Stimulated activated CD4-positive, alpha-beta T cell treated with anti-CD3 and anti-CD28 coated beads, Interleukin-1b, Interleukin-23, amount 100 ng/mL, for 24 hours (primary cell): Measurements from ENCODE around the gene ABCG4.
A peak's percentile ranks its signal among the peaks of the same experiment; 100 is the strongest.
"Not testable (repeated sequence)": the region's sequence is repeated elsewhere in the genome, so short reads cannot be mapped to it uniquely, and the experiment has no call there.

ENCODE experiments used
- DNase-seq, 4 experiments: peaks; one replicate each; pipeline ENCODE4 v3.0.0-alpha.2; 2020; ENCODE audit warnings: low read depth in 4 of 4, low spot score in 1 of 4

The ABCG4 gene

GRCh38 chr11:119149018-119149785 lies at the start of gene ABCG4:
Gene ABCG4 (plus strand): TSS chr11:119149052. CDS start chr11:119149966, 914 bp downstream.
- no peak for DNase-seq

- DNase-seq: no peak
Measured at GRCh38 chr11:119099711-119100110, 49.1 kb upstream of the ABCG4 start.

DNA sequence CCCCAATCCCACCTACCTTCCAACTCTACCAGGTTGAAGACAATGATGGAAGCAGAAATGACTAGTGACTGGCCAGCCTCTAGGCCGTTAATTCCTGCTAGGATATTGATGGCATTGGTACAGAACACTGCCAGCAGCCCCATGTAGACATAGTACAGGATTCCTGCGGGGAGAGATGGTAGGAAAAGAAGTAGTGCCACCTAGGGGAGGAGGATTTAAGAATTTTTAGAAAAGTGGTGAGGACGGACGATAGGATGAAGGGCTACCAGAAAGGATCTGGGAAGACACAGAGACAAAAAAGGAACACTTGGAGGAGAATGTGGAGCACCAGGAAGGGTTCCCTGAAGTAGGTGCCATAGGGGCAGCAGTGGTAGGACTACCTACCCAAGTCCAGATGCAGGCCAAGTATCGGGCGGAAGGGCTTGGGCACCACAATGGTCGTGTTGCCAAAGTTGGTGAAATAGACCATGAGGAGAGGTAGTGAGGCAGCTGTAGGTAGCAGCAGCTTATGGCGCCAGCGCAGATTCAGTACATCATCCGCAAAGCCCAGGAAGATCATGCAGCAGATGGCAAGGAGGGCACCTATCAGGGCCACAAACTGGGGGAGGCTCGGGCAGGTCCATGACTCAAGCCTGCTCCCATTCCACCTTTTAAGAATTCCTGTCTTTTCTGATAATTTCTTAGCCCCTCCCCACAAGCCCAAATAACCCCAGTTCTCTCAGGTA lies 48.4 kb upstream of the ABCG4 start:
- DNase-seq: no peak

- DNase-seq: no peak
Measured at GRCh38 chr11:119100994-119101758, 47.7 kb upstream of the ABCG4 start.

DNA sequence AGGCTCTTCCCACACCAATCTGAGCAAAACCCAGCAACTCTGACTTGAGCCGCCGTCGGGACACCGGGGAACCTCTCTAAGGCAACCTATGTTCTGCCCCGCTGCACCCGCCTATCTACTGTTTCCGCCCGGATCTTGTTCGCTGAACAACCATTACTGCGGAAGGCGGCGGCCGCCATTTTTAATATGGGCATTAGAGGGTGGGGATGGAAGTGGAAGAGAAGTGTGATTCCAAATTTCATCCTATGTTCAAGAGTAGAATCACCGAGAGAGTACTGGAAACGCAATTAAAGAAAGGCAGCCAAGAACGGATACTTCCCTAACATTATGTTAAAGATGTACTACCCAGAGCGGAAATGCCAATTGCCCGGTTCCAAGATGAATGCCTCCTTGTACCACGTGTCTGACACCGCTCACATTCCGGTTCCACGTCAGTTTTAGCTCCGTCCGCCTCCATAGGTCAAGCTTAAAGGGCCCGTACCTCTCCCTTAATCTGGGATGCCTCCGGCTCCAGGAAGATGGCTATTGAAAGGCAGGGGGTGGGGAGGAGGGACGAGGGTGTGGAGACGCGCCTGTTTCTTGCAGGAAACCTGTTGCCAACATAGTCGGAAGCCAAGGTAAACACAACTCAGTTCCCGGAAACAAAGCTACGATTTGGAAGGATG lies 47.0 kb upstream of the ABCG4 start, which contains the start of gene DPAGT1:
DPAGT1 (minus strand) TSS at position 95 of the 665 bp plus-strand sequence. CDS start 198 bp downstream, outside the sequence.
- peak in 3 of 4 experiments; percentile 52 to 78 (median 76) for DNase-seq

DNA sequence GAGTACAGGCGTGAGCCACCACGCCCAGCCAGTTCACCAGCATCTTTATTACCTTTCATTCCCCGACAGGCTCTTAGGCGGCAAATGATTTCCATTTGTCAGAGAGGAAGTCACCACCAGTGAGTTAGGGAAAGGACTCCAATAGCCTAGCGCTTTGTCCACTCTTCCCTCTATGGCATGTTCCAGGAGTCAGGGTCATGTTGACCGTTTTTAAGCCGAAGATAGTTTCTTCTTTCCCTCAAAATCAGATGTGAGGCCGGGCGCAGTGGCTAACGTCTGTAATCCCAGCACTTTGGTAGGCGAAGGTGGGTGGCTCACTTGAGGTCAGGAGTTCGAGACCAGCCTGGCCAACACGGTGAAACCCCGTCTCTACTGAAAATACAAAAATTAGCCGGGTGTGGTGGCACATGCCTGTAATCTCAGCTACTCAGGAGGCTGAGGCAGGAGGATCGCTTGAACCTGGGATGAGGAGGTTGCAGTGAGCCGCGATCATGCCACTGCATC lies 45.6 kb upstream of the ABCG4 start:
- DNase-seq: not testable (repeated sequence)

- DNase-seq: no peak
Measured at GRCh38 chr11:119103793-119104192, 45.1 kb upstream of the ABCG4 start.

GRCh38 chr11:119106564-119107537 lies 42.0 kb upstream of the ABCG4 start, which contains the start of gene C2CD2L:
Gene C2CD2L (plus strand): TSS chr11:119107344. CDS start chr11:119107742, 398 bp downstream.
- DNase-seq: peak; percentile 67 to 88 (median 78)

GRCh38 chr11:119107538-119108145 lies 41.2 kb upstream of the ABCG4 start:
- no peak for DNase-seq

GRCh38 chr11:119108146-119108856 lies 40.6 kb upstream of the ABCG4 start:
- DNase-seq: no peak

GRCh38 chr11:119108857-119109221 lies 40.0 kb upstream of the ABCG4 start:
- DNase-seq: no peak

- no peak for DNase-seq
Measured at GRCh38 chr11:119109843-119110242, 39.0 kb upstream of the ABCG4 start.

- no peak for DNase-seq
Measured at GRCh38 chr11:119110439-119110838, 38.4 kb upstream of the ABCG4 start.

- DNase-seq: no peak
Measured at GRCh38 chr11:119111361-119111925, 37.4 kb upstream of the ABCG4 start.

DNA sequence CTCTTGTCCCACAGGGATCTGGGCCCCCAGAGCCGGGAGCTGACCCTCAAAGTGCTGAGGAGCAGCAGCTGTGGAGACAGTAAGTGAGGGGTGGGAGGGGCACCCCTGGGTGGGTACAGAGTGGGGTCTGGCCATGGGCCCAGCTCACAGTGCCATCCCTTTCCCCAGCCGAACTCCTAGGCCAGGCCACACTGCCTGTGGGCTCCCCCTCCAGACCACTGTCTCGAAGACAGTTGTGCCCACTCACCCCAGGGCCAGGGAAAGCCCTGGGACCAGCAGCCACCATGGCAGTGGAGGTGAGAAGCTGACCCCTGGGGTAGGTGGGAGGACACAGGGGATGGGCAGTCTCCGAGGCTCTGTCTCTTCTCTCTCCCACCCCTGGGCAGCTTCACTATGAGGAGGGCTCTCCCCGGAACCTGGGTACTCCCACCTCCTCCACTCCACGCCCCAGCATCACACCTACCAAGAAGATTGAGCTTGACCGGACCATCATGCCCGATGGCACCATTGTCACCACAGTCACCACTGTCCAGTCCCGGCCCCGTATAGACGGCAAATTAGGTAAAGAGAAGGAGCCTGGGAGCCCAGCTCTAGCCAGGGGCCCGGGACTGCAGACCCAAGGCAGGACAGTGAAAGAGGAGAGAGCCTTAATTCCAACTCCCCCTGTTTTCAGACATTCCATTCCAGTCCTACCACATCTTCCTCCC lies 36.4 kb upstream of the ABCG4 start:
- no peak for DNase-seq

DNA sequence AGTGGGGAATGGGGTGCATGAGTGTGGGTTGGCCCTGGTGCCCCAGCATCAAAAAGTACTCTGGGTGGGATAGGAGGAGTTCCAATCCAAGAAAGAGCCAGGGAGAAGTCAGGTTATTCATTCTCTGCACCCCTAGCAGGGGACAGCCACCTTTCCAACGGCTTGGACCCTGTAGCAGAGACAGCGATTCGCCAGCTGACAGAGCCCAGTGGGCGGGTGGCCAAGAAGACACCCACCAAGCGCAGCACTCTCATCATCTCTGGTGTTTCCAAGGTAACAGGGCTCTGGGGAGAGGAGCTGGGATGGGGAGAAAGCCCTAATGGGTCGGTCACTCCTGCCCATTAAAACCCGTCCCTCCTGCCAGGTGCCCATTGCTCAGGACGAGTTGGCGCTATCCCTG lies 35.1 kb upstream of the ABCG4 start:
- no peak for DNase-seq

DNA sequence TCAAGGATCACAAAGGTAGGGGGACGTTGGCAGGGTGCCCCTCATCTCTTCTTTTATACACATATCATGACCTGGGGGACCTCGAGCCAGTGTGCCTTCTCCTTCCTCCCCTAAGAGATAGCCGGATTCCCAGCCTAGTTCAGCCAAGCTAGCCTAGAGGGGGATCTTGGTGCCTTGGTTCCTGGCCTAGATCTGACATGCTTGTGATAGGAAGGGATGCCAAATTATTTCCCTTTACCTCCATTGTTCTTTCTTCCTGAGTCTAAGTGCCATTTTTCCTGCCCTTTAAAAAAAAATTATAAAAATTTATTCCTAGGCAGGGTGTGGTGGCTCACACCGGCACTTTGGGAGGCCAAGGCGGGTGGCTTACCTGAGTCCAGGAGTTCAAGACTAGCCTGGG lies 34.5 kb upstream of the ABCG4 start:
- DNase-seq: no peak
